Upper lobe of left lung (tissue), 4 donors: ENCODE data around the gene MAP6D1.

Experiments
- EP300 ChIP-seq, 4 donors: sonication (generic); formaldehyde crosslinking; IDR thresholded peaks; one replicate each; pipeline ENCODE4 v1.5.1; 2017; ENCODE audit warnings: antibody characterized with exemption in 4 of 4, control low read depth in 2 of 4
- POLR2A ChIP-seq, 4 donors: fragments of 450-650 bp; IDR thresholded peaks; one replicate each; pipeline ENCODE4 v1.5.1; 2016 to 2017; ENCODE audit warnings: antibody characterized with exemption in 4 of 4, mild to moderate bottlenecking in 2 of 4
- POLR2AphosphoS5 ChIP-seq, 2 donors: sonication (generic); formaldehyde crosslinking; IDR thresholded peaks; one replicate each; pipeline ENCODE4 v1.5.1; 2017; ENCODE audit warnings: antibody characterized with exemption in 2 of 2
- TF ChIP-seq, protein P1 (sequence below), 6 experiments: fragments of 450-650 bp in 4 of 6; fragments of 200-600 bp in 2 of 6; sonication (generic) in 2 of 6; IDR thresholded peaks; one replicate each; pipeline ENCODE4 v1.5.1; 2016 to 2019; ENCODE audit warnings: antibody characterized with exemption in 6 of 6

DNA sequence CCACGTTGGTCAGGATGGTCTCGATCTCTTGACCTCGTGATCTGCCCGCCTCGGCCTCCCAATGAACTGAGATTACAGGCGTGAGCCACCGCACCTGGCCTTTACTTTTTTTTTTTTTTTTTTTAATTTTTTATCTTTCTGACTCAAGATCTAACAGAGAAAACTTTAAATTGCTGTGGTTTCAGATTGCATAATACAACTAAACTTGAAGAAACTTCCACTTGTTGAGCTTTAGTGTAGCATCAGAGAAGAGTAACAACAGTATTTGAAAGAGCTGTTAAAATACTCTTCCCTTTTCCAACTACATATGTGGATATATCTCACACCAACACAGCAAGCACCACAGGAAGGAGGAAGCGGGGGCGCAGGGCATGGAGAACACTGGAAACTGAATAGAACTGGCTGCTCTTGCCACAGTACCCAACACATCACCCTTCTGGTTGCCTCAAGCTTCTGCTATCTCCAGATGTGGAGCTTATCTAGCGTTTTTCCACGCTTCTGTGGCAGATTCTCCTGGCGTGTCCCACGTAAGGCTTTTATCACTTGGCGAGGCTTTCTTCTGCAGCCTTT lies 45.4 kb downstream of the MAP6D1 start:
- no peak for TF ChIP-seq POLR2A (IDR thresholded peaks at IDR 0.05)
- no peak for TF ChIP-seq POLR2AphosphoS5 (IDR thresholded peaks at IDR 0.05)
- TF ChIP-seq, protein P1, sequence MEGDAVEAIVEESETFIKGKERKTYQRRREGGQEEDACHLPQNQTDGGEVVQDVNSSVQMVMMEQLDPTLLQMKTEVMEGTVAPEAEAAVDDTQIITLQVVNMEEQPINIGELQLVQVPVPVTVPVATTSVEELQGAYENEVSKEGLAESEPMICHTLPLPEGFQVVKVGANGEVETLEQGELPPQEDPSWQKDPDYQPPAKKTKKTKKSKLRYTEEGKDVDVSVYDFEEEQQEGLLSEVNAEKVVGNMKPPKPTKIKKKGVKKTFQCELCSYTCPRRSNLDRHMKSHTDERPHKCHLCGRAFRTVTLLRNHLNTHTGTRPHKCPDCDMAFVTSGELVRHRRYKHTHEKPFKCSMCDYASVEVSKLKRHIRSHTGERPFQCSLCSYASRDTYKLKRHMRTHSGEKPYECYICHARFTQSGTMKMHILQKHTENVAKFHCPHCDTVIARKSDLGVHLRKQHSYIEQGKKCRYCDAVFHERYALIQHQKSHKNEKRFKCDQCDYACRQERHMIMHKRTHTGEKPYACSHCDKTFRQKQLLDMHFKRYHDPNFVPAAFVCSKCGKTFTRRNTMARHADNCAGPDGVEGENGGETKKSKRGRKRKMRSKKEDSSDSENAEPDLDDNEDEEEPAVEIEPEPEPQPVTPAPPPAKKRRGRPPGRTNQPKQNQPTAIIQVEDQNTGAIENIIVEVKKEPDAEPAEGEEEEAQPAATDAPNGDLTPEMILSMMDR (IDR thresholded peaks at IDR 0.05), result no peak
- TF ChIP-seq EP300 (IDR thresholded peaks at IDR 0.05), result no peak
